Bone marrow (tissue), 2 donors: ENCODE measurements around the gene BMPR1B.

ENCODE experiments used
- DNase-seq, 2 donors: peaks; one replicate each; lab custom pipeline; 2025; lab: John Stamatoyannopoulos, UW

Gene BMPR1B

GRCh38 chr4:94757192-94758140 lies at the start of gene BMPR1B:
Gene BMPR1B, plus strand, starts transcription at chr4:94757955. Its CDS starts 346,470 bp downstream, at chr4:95104425.
- DNase-seq = no peak

DNA sequence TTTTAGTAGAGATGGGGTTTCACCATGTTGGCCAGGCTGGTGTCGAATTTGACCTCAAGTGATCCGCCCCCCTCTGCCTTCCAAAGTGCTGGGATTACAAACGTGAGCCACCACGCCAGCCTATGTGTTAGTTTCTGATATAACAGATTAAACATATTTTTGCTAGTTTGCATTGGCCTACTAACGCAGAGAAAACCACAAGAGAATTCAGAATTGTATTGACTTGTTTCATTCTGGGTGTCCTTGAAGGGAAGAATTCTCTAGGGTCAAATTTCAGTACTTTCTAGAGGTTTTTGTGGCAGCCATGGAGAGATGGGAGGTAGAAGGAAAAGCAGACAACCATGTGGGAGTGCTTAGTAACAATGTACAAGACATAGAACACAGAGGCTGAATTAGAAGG lies 46.1 kb upstream of the BMPR1B start:
- no peak for DNase-seq

DNA sequence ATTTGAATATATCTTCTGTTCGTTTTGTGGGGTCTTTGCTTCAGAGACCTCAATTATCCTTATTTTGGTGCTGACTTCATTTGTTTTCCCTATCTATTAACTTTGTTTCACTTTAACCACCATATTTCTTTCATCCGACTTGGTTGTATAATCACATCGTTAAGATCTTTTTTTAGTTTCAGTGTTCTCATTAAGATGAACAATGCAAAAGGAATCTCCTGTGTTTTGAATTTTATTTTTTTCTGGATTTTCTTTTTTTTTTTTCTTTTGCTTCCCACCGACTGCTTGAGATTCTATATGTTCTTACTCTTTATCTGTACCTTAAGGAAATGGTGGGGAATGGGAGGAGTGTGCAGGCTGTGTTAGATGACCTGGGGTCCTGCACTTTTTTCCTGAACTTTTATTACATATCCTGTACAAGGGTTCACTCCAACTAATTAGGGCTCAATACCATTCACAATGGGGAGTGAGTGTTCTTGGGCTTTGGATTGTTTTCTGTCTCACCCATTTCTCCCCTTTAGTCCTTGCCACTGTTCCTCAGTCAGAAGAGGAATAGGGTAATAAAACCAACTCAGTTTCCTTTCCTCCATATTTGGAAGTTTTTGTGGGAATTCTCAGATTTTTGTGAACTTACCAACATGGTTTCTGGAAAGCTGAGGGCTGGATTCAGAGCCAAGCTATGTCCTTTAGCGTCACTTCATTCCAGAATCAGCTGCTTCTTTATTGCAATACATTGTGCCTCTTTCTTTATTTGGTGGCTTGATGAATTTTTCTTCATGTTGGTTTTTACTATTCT lies 43.2 kb upstream of the BMPR1B start:
- DNase-seq = no peak

DNA sequence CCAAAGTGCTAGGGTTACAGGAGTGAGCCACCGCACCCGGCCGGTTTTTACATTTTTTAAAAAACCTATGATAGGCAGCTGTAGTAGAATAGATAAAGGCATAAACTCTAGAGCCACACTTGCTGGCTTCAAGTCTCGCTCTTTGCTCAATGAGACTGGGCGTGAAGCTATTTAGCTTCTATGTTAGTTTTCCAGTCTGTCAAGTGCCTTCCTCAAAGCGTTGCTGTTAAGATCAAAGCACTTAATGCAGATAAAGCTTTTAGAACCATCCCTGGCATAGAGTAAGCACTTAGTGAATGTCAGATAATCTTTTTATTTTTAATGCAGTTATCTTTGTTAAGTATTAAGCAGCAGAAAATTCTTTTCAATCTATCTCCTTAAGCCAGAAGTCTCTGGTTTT lies 42.0 kb upstream of the BMPR1B start:
- DNase-seq = no peak

DNA sequence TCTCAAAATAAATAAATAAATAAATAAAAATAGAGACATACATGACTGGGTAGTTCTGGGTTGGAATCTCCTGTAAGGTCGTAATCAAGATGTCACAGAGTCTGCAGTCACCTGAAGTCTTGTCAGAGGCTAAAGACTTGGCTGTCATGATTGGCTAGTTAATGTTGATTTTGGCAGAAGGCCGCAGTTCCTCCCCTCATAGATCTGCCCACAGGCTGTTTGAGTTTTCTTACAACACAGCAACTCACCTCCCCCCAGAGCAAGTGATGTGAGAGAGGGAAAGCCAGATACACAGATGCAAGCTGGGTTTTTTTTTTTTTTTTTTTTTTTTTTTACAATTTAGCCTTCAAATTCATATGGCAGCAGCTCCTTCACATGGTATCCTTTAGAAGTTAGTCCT lies 36.4 kb upstream of the BMPR1B start:
- no peak for DNase-seq

- DNase-seq = no peak
Measured at GRCh38 chr4:94722270-94722669, 35.5 kb upstream of the BMPR1B start.

DNA sequence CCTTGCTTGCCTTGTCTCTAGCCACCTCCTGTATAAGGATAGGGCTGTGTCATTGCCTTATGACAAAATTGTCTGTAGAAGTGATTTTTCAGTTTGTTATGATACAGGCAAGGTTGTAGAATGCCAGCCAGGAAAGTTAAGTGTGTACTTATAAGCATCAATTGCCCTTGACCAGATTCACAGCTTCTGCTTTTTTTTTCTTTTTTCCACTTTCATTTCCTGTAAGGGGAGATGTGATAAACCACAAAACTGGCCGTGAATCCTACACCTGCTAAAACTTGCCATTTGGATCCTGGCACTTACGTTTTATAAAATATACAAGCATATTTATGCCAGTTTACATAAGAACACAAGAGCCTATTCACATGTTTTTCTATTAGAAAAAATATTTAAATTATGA lies 35.0 kb upstream of the BMPR1B start:
- DNase-seq = no peak

GRCh38 chr4:94724016-94724790 lies 33.6 kb upstream of the BMPR1B start:
- no peak for DNase-seq

GRCh38 chr4:94726524-94727123 lies 31.1 kb upstream of the BMPR1B start:
- DNase-seq = no peak

- DNase-seq = no peak
Measured at GRCh38 chr4:94728056-94728766, 29.5 kb upstream of the BMPR1B start.

- DNase-seq = no peak
Measured at GRCh38 chr4:94732358-94732698, 25.4 kb upstream of the BMPR1B start.

- DNase-seq = no peak
Measured at GRCh38 chr4:94739741-94740140, 18.0 kb upstream of the BMPR1B start.

DNA sequence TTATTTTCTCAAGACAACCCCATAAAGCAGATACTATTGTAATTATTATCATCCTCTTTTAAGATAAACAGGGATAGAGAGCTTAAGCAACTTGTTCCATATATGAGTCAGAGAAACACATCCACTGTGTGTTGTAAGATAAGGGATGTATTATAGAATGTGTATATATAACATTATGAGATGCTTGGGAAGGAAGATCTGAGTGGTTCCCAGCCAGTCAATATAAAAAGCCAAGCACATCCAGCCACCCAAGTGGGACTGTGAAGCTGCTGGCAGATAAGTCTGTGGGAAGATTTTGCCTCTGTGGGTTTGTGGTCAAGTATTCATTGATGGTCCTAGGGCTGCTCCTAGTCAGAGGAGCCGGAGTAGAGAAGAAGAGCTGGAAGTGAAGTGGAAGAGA lies 16.5 kb upstream of the BMPR1B start:
- no peak for DNase-seq

- no peak for DNase-seq
Measured at GRCh38 chr4:94743838-94744237, 13.9 kb upstream of the BMPR1B start.

DNA sequence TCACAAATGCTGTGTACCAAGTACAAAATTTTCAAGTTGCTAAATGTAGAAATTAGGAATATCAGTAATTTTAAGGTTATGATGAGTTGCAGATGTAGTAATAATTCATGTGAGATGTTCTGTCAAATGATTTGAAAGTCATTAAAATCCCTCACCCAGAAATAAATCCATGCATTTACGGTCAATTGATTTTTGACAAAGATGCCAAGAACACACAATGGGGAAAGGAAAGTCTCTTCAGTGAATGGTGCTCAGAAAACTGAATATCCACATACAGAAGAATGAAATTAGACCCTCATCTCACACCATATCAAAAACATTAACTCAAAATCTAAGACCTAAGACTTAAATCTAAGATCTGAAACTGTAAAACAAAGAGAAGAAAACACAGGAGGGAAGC lies 12.9 kb upstream of the BMPR1B start:
- no peak for DNase-seq

DNA sequence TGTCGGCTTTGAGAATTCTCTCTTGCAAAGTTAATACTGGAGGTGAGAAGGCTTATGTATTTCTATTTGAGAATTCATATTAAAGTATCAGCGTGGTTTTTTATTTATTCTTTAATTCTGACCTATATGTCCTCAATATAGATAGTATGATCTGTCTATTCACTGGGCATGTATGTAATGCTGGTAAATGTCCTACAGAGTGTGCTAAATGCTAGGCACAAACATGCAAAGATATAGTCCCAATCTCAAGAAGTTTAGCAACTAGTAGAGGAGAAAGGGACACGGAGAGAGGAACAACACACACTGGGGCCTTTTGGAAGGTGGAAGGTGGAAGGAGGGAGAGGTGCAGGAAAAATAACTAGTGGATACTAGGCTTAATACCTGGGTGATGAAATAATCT lies 11.0 kb upstream of the BMPR1B start:
- no peak for DNase-seq

DNA sequence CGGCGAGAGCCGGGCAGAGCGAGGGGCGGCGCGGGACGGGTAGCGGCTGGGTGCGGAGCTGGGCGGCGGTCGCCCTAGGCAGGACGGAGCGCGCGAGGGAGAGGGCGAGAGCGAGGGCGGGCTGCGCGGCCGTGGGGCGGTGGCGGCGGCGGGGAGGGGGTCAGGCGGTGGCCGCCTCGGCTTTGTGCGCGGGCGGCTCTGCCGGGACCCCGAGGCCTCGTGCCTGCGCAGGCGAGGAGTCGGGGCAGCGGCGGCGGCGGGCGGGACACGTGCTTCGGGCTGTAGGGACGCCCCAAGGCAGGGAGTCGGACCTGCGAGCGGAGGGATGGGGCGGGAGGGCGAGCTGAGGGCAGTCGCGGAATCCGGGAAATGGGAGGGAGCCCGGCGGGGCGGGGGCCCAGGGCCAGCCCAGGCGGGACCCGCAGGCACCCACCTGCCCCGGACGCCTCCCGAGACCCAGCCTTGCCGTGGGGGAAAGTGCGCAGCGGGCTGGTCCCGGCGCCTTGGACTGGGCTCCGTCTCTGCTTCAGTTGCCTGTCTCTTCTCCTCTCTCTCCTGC lies 465 bp downstream of the BMPR1B start:
- no peak for DNase-seq

DNA sequence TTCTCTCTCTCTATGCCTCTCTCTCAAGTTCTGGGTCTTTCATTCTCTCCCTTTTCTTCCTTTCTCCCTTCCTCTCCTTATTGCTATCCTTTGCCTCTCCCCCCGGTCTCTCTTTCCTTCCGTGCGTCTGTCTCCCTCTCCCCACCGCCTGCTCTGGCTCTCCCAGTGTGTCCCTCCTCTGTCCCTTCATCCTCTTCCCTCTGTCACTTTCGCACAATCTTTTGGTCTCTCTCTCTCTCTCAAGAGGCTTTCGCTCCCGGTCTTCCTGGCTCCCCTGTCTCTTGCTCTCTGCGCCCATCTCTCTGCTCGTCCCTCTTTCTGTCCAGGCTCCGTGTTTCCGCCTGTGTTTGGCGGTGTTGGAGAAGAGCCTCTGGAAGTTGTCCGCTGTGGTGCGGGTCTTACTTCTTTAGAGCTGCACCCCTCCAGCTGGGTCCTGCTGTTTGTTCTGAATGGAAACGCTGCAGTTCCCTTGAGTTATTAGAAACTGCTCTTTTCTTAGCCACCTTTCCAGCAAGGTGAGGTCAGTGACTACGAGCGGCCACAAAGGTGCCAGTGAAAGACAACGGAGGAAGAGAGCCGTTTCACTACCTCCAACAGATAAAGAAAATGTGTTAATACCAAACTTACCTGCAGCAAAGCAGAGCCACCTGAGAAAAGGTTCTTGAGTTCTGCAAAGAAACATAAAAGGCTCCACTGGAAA lies 1.1 kb downstream of the BMPR1B start:
- DNase-seq = no peak

DNA sequence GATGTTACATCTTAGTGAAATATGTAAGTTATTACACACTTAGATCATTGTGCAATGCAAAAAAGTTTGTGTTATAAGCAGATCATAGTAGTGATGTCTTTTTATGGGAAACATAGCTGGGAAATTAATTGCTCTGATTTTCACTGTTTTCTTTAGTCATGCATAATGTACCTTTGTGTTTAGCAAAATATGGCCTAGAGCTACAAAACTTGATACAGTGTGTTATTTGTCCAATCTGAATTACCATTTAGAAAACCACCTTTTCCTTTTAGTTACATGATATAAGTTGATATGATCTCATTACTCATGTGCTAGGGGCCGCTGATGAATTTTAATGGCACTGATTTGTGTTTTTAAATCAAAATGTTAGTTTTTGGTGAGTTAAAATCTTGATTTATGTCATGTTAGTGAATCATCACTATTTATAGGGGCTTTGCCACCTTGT lies 2.0 kb downstream of the BMPR1B start:
- DNase-seq = no peak

- DNase-seq = no peak
Measured at GRCh38 chr4:94762326-94762725, 4.6 kb downstream of the BMPR1B start.
